GM21367 (cell line): ENCODE data around the gene CHN1.

ENCODE experiments used
- ATAC-seq: cut with Tn5 transposase; IDR thresholded peaks from one replicate; pipeline ENCODE4 v1.9.1; 2021; ENCODE audit not compliant: unreplicated experiment

Gene CHN1

DNA sequence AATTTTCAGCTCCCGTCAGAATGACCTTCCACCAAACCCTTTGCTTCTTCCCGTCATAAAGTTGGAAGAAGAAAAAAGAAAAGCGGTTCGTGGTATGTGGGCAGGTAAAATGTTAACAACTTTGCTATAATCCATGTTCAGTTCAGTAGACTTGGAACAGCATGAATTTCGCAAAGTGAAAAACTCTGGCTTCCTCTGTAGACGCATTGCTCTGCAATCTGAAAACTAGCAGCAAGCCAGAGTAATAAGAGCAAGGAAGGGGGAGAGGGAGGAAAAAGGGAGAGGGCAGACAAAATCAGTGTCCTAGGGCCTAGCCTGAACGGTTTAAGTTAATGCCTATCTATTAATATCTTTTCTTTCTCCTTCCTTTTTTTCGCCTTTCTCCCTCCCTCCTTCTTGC, 214.2 kb downstream of the CHN1 start:
- no peak for ATAC-seq

DNA sequence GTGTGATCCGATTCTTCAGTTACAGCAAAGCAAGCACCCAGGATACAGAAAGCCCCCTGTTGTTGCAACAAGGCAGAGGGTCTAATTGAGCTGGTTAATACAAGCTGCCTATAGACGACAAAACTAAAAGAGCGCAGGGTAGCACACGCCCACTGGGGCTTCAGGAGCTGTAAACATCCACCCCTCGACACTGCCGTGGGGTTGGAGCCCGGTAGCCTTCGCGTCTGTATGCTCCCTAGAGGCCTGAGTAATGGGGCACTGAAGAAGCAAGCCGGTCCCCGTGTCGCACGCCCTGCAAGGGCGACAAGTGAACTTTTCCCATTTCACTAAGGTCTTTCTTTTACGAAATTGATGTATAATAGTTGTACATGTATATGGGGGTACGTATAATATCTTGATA, 216.2 kb downstream of the CHN1 start:
- no peak for ATAC-seq

DNA sequence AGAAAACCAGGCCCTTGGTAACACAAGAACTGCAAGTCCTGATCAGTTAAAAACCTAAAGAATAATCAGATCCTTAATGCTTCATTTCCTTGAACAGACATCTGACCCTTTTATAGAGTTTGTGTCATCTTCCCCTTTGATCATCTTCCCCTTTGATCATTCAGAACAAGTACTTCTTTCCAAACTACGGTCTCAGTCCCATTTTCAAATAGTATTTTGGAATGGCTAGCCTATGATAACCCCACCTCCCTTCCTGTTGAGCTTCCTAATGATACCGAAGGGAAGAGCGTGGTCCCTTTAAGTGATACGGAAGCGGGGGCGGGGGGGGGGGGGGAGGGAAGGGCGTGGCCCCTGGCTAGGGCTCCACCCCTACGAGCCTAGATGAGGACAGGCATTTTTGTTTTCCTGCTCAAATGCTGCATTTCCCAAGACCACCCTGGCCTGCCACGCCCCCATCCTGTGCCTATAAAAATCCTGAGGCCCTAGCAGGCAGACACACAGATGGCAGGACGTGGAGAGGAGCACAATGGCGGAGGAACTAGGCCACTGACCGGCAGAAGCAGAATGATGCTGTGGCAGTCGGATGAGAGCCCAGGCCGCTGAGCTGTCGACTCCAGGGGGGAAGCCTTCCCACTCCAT, 216.8 kb downstream of the CHN1 start:
- ATAC-seq, result no peak

DNA sequence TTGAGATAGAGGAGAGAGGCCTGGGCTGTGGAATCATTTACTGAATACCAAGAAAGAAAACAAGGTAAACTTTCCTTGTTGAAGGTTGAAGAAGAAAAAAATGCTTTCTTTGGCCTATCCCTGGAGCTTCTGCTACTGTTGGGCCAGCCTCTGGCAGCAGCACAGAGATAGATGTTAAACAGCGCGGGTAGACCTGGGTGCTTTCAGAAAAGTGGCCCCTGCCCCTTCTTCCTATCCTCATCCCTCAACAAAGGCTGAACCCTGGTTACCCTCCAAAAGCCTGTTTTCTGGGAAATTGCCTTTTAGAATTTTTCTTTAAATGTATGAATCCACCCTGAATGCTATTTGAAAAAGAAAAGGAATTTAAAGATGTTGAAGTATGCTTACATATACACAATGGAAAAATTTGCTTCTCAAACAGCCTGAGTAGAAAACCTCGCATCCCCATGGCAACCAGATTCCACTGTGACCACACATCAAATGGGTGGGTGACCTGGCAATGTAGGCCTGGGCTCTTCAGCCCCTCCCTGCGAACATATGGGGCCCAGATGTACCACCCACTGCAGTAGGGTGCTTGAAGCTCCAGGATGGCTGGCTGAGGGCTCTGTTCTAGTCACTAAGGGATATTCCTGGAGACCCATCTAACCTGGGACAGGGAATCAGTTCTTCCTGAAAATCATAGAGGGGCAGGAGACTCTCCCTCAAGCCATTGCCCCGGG, 217.5 kb downstream of the CHN1 start:
- no peak for ATAC-seq

DNA sequence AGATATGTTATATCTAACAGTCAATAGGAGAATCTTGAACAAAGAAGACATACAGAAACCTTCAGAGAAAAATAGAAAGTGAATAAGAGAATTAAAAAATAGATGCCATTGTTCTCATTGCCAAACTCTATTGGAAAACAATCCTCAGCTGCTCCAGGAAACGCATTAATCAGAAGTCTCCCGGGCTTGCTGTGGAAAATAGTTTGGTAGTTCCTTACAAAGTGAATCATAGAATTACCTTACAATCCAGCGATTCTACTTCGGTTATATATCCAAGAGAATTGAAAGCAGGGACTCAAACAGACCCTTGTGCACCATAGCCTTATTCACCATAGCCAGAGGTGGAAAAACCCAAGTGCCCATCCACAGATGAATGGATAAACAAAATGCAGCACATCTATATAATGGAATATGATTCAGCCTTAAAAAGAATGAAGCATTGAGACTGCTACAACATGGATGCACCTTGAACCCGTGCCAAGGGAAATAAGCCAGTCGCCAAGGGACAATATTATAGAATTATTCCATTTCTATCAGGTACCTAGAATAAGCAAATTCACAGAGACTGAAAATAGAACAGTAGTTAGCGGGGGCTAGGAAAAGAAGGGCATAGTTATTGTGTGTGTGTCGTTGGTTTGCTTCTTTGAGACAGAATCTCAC, 219.0 kb downstream of the CHN1 start:
- no peak for ATAC-seq

DNA sequence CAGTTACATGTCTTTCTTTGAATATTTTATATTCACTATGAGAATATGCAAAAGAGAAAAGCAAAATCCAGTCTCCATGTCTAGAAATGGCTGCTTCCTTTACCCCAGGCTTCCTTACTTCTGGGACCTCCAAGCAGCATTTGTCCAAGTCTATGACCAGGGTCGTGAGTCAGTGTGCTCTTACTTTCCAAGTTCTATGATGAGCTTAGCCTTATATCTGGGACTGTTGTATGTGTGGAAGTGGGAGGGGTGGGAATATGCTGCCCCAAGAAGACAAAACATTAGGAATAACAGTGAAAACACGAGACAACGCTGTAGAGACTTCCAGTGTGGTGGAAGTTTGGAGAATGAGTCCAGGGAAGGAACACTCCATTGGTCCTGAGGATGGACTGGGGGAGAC, 219.7 kb downstream of the CHN1 start:
- no peak for ATAC-seq

DNA sequence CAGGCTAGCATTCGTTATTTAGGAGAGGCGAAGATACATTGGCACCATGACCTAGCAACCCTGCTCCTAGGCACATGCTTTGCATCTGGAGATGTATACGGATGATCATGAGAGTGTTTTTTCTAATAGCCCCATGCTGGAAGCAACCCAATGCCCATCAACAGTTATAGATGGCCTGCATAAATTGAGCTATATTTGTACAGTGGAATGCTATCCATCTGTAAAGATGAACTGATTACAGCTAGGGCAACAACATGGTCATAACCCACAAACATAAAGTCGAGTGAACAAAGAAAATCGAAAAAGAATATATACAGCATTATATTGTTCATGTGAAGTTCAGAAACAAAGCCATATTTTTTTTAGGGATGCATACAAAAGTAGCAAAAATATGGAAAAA, 220.3 kb downstream of the CHN1 start:
- no peak for ATAC-seq

DNA sequence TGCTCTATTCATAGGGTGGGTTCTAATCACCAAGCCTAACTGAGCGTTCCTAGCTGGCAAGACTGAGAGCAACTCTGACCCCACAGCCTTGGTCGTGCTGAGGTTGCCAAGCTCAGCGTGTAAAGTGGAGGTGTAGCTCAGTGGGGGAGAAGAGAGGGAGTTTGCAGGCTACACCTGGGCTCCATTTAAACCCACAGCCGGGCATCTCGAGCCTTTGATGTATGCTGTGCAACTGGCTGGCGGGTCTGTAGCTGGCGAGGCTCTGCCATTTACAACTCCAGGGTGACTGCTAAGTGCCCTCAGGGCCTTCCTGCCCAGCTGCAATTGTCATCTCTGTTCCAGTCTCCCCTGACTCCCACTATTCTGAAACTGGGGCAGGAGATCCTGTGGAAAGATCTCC, 220.9 kb downstream of the CHN1 start:
- no peak for ATAC-seq

DNA sequence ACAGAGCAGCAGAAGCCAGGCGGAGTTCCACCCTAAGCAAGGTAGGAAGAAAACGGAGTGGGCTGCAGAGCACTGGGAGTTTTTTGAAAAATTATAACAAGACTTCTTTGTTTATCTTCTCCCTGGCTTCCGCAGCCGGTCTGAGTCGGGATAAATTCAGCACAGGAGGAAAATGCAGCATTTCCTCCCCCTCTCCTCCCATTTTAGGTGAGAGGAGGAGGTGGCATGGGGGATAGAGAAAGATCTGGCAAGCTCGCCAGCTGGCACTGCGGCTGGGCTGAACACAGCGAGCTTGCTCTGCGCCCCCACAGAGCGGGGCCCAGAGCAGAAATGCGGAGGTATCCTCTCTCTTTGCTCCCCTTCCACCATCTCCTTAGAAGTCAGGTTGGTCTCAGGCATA, 223.2 kb downstream of the CHN1 start:
- no peak for ATAC-seq

DNA sequence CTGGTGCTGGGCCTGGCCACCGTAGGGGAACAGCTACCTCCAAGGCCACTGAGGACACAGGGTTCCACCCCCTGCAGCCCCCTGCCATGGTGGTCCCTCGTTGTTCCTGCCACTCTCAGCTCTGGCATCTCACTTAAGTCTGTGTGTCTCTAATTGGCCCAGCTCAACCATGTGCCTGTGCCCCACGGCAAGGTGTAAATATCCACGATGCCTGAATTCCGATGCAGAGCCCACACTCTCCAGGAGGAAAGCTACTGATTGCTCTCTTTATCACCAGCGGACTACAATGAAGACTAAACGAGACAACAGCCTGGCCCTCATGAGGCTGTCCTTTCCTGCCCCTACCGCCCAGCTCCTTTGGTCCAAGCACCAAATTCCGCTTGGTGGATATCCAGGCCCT, 223.9 kb downstream of the CHN1 start:
- ATAC-seq, result no peak

DNA sequence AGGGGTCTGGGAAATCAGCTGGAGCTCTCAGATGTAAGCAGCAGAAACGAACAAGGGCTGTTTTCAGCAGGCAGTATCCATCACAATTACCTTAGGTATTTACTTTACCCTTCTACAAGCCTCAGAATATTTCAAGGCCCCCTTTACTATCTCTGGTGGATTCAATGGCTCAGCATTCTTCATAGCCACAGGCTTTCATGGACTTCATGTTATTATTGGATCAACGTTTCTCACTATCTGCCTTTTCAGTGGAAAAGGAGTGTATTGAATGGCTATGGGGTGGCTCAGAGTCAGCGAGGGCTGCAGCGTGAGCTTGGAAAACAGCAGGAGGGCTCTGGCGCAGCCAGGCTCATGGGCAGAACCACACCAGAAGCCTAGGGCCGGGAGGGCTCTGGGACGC, 224.3 kb downstream of the CHN1 start:
- no peak for ATAC-seq

DNA sequence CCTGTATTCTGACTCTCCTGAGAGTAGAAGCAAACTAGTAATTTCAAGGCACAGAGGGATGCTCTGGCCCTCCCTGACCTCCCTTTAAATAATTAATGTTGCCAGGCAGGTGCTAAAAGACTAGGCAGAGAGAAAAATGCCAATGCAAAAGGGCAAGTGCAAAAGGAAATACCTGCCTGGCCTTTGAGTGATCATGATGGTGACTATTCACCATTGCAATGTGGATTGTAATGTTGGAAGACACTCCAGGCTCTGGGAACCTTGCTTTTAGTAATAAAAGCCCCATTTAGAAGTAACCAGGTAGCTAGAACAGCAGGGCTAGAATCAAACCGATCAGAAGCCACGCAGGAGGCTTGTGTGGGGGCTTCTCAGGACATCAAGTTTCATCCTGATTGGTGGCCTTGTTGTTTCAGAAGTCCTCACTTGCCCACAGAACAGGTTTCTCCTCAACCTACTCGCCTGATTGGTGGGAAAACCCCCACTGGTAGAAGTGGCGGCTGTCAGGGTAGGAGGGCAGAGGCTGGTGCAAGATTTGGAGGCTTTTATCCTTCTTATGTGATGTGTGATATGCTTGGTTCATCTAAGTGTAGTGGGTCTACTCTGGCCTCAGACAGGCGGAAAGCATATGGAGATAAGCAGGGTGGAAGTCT, 224.9 kb downstream of the CHN1 start:
- no peak for ATAC-seq

DNA sequence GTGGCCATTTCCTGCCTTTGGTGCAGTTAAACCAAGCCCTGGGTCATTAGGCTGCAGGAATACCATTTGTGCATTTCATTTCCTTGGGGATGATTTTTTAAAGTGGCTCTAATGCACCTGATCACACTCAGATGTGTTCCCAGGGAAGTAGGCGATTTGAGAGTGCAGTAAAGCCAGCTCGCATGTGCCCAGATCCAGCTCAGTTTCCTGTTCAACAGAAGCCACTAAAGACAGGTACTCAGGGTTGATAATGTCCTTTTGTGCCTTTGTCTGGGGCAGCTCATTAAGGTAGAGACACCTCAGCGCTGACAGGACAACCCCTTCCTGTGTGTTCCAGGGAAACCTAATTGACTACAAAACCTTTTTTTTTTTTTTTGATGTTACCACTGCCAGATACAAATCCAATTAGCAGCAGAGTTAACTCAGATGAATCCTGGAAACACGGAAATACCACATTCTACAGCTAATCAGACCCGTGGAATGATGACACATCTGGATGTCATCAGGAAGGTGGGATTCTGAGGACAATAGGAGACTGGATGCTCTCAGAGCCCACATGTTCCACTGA, 225.7 kb downstream of the CHN1 start:
- ATAC-seq, result no peak

DNA sequence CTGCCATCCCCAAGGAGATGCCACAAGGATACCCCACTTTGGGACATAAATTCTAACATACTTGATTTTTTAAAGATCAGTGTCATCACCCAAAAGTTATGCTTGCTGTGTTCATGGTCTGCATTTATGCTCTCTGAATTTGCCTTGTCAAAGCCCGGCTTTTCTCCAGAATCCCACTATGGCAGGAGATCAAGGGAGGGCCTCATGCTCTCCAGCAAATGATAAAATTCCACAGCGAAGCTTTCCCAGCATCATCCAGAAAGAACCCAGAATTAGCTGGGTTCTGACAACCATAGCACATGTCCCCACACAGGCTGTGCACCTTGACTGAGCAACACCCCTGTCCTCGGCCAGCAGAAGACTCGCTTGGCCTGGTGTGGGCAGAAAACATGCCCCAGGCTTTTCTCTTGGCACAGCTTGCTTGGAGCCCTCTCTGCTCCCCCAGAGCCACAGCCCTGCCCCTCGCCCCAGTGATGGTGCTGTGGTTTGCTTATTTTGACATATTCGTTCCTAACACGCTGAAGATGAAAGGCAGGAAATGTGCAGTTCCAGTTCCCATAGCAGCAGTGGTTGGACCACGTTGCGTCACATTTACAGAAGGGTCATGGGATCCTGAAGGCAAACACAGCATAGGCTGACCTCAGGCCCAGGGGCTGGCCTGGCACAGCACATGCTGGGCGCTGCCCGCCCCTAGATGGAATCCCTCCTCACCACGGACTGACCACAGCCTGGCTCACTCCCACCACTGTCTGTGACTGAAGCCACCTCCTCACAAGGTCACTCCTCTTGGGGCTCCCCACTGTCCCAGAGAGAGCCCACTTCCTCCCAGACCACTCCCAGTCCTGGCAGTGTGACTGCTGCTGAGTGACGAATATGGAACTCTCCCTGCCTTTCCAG, 226.8 kb downstream of the CHN1 start:
- no peak for ATAC-seq

DNA sequence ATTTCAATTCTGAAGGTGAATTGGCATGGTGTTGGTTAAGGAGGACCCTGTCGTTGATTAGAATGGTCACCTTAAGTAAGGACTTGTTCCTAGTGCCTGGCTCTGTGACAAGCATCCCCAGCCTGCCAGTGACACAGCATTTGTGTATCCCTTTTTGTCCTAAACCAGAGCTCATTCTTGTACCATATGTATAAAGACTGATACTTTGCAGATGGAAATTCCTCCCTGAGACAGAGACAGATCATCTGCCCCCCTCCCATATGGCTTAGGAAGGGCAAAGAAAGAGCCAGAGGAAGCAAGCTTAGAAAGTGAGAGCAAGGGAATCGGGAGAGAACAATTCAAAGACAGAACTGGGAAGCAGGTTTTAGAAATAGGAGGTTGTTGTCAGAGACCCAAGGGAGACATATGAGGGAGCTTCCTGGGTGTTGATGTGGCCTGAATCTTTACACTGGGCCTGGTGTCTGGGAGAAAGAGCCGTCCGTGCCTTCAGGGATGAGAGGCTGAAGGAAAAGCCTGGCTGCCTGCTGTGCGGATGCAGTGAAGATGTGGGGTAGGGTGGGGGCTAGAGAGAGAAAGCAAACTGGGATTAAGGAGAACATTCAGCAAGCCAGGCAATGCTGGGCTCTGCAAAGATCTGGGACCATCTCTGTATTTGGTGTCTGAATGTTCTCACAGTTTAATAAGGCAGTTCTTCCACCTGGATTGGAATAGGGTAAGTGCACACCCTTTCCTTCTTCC, 227.7 kb downstream of the CHN1 start:
- no peak for ATAC-seq

DNA sequence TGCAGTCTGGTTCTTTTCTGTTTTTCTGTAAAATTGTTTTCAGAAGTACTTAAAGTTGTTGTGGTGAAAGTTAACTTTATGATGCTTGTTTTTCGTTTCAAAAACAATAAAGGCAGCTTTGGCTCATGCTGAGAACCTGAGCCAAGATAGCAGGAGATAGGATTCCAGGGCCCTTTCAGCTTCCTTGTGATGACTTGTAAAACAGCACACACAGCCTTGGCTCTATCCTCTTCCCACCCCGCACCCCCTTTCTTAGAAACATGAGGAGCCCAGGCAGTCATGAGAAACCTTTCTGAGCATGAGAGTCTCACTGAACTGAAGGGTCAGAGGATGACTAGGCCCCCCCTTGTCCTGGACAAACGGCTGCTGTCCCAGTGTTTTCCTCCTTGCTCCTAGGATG, 228.5 kb downstream of the CHN1 start:
- no peak for ATAC-seq

DNA sequence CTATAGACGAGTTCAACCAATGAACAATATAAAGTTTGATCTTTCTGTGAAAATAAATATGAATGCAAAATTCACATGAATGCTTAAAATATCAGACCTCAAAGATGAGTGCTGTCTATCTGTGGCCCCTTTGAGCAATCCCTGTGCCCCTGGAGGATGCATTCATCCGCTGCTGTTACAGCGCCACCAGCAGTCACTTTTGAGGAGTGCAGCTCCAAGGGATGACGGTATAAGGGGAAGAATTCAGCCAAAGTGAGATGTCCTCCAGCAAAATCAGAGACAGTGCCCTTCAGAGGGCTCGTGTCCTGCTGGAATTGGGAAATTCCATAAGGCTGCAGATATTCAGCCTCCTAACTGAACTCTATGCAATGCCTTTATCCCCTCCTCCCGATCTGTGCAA, 229.0 kb downstream of the CHN1 start:
- no peak for ATAC-seq

DNA sequence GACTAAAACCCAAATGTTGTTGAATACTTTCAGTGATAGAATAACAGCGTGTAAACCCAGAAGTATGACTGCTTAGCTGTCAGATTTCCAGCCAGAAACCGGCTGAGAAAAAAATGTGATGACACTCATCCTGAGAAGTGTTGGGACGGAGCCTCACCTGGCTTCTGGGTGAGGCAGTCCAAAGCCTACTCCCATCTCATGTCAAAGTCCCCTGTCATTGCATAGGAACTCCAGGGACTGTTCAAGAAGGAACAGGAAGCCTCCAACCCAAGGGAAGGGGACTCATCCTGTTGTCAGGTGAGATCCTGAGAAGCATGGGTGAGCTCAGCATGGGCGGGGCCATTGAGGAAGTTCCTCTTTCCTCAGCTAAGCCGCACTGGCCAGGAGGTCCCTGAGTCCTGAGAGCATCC, 229.6 kb downstream of the CHN1 start:
- no peak for ATAC-seq

DNA sequence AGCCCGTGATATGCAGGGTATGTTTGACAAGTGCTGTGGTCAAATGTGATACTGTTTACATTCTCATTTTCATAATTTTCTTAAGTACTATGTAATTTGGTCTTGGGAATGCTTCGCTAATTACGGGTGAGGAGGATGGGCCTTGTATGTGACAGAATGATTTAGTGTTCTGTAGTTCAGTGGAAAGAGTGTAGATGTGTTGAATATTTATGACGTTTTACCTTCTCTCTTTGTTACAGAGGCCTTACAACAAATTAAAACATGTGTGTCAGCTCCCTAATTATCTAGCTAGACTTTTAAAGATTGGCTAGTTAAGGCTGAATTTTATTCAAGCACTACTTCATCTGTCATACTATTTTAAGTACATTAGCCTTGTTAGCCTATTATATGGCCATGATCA, 230.3 kb downstream of the CHN1 start:
- ATAC-seq, result no peak

DNA sequence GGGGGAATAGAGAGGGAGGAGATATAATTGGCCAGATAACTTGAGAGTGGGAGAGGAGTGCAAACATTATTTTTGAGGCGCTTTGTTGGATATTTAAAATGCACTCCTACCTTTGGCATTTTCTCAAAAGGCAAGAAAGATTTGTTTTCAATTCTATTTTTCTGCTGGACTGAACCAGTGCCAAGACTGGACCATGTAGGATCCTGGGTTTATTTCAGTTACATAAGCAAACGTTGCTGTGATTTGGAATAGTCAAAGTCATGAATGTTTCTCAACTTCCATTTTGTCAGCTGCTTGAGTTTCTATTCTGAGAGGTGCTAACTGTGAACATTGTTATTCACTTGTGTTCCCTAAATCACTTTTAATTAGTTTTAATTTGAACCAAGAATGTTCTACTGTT, 232.0 kb downstream of the CHN1 start:
- ATAC-seq, result no peak
